Naive B cell (primary cell): ENCODE measurements around the gene PRKAG2. TPM values are rescaled to one million over a fixed set of nuclear protein-coding genes. Genes with fewer than 3 reads are reported as not detected.
A peak's percentile ranks its signal among the peaks of the same experiment; 100 is the strongest.

Experiments
- ATAC-seq, 2 donors: fragments of 150-1000 bp; cut with Tn5 transposase; 2 replicates each; pipeline ENCODE4 v1.10.0; 2021; ENCODE audit warnings: low read depth in 2 of 2, mild to moderate bottlenecking in 2 of 2, moderate library complexity in 2 of 2
- DNase-seq: peaks from one replicate; pipeline ENCODE4 v3.0.0; 2022
- H3K27ac Mint-ChIP-seq, 6 donors: one replicate each; pipeline ENCODE4 v1.8.0; 2020 to 2022; ENCODE audit warnings: mild to moderate bottlenecking in 6 of 6, mixed read lengths in 6 of 6, moderate library complexity in 5 of 6, inconsistent platforms in 2 of 6
- H3K27me3 Mint-ChIP-seq, 3 donors: one replicate each; pipeline ENCODE4 v1.8.0; 2021 to 2022; ENCODE audit warnings: mixed read lengths in 3 of 3, mild to moderate bottlenecking in 1 of 3
- H3K36me3 Mint-ChIP-seq, 2 donors: one replicate each; pipeline ENCODE4 v1.8.0; 2020 to 2022; ENCODE audit warnings: mixed read lengths in 2 of 2, inconsistent platforms in 1 of 2, mild to moderate bottlenecking in 1 of 2
- H3K4me1 Mint-ChIP-seq, 3 donors: one replicate each; pipeline ENCODE4 v1.8.0; 2020 to 2022; ENCODE audit warnings: mixed read lengths in 3 of 3, inconsistent platforms in 1 of 3, mild to moderate bottlenecking in 1 of 3, moderate library complexity in 1 of 3
- H3K4me3 Mint-ChIP-seq, 8 donors: one replicate each; pipeline ENCODE4 v1.8.0; 2020 to 2022; ENCODE audit warnings: mild to moderate bottlenecking in 8 of 8, mixed read lengths in 8 of 8, moderate library complexity in 8 of 8, inconsistent platforms in 2 of 8
- H3K9me3 Mint-ChIP-seq, 7 donors: one replicate each; pipeline ENCODE4 v1.8.0; 2020 to 2022; ENCODE audit warnings: mixed read lengths in 7 of 7, mild to moderate bottlenecking in 5 of 7, inconsistent platforms in 2 of 7, moderate library complexity in 1 of 7
- polyA plus RNA-seq, 6 donors: library from polyadenylated mRNA; unstranded; fragments of 300-500 nt; fragmentation: Illumina TruSeq; gene quantifications; one replicate each; pipeline ENCODE4 v1.2.3, GENCODE V29; 2021; ENCODE audit warnings: low read depth in 6 of 6

PRKAG2 gene
- polyA plus RNA-seq, 6 donors from 2014 or later, result 16.2 to 25.4 (median 20.0) TPM

DNA sequence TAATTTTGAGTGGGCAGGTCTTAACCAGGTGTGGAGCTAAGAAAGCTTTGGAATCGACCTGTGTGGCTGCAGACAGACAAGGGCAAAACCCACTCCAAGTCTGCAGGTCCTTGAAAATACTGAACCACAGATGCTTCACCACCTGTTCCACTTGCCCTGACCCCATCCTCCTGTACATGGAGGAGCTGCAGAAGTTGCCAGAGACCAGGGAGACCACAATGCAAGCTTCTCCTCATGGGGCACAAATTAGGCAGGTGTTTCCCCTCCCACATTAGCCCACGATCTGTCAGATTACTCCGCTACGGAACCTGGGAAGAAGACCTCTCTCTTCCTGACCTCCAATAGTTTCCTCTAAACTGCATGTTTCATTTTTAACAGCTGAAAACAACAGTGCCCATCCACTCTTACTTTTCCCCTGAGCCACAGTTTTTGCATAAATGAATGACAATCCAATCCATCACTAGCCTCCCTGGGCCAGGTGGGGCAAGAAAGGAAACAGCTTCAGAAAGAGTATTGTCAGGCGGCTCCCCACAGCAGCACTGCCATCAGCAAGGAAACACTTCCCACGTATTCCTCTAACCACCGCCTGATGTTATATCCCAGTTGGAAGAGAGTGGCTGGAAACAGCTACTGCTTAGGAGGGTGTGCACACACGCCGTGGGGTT is 141.6 kb downstream of the PRKAG2 start:
- Mint-ChIP-seq H3K4me3 (no peak overlapping the region), H3K36me3 (no peaks in the 10 kb centered on the region), H3K27me3 (no peaks in the 10 kb centered on the region), H3K9me3 (peaks cover 0 to 3% (median 0%) of the 10 kb centered on the region in 7 donors), H3K27ac (peak overlapping the region in 1 of 6 donors; percentile 91), H3K4me1 (peaks cover 19 to 26% (median 22%) of the 10 kb centered on the region in 3 donors)
- ATAC-seq, result no peak
- DNase-seq, result no peak

DNA sequence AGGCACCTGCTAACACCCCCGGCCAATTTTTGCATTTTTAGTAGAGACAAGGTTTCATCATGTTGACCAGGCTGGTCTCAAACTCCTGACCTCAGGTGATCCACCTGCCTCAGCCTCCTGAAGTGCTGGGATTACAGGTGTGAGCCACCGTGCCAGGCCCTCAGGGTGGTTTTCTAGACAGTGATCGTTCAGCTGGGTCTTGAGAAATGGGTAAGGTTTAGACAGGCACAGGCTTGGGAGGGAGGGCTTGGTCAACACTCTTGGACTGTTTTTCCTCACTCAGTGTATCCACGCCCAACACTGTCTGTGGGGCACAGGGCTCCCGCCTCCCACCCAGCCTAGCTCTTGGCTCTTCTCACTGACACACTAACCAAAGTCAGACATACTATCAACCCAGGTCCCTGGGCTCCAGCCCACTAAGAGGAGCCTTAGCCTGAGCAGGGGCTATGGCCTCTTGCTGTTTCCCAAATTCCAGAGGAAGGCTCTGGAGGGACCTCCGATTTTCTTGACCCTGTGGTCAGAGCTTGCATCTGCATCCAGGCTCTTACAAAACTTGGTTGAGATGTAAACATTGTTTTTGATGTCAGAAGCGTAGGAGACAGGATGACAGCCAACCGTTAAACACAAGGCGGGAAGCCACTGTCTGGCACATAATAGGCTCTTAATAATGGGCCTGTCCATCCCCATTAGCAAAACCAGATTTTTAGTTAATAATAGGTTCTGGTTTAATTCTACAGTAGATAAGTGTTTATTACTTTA is 143.9 kb downstream of the PRKAG2 start:
- no peaks in the 10 kb centered on the region for H3K27me3 Mint-ChIP-seq

DNA sequence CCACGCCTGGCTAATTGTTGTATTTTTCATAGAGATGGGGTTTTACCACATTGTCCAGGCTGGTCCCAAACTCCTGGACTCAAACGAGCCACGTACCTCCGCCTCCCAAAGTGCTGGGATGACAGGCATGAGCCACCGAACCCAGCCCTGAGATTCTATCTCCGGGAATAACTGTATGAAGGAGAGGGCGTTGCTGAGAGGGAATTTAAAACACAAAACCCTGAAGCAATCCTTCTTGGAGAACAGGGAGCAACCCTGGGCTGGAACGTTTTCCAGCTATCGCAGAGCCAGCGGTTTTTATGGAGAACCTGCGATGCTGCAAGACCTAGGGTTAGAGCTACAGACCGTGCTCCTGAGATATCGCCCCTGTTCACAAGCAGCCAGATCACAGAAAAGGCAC is 144.6 kb downstream of the PRKAG2 start:
- Mint-ChIP-seq H3K9me3 (no peaks in the 10 kb centered on the region), H3K4me1 (peaks cover 17 to 38% (median 29%) of the 10 kb centered on the region in 3 donors), H3K36me3 (peaks cover 0 to 5% of the 10 kb centered on the region in 2 donors), H3K27me3 (no peaks in the 10 kb centered on the region), H3K27ac (no peak overlapping the region), H3K4me3 (no peak overlapping the region)
- DNase-seq, result no peak
- no peak for ATAC-seq

More for the DNA sequence above, 143.9 kb downstream of the PRKAG2 start:
- Mint-ChIP-seq H3K9me3 (no peaks in the 10 kb centered on the region), H3K36me3 (peaks cover 0 to 5% of the 10 kb centered on the region in 2 donors), H3K4me3 (no peak overlapping the region), H3K27ac (no peak overlapping the region), H3K4me1 (peaks cover 20 to 35% (median 29%) of the 10 kb centered on the region in 3 donors)
- no peak for ATAC-seq
- DNase-seq, result no peak

DNA sequence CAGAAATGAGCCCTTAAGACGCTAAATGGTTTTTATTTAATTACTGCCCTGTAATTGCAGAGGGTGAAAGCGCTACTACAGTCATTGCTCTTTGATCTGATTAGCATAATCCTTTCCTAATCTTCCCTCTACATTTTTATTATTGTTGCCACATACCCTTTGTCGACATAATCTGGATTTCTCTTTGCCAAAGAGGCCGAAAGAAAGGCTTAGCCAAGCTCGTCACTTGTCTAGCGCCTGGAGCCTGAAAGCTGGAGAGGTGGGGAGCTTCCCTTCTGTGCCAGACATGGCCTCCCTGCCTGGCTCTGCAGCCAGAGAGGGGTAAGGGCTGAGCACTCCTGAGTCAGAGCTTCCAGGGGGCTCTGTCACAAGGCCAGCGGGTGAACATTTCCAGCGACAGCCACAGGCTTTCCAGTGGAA is 145.9 kb downstream of the PRKAG2 start:
- no peaks in the 10 kb centered on the region for H3K27me3 Mint-ChIP-seq
- no peak for ATAC-seq
- H3K9me3 Mint-ChIP-seq, result no peaks in the 10 kb centered on the region
- peak overlapping the region in 1 of 6 donors; percentile 53 for H3K27ac Mint-ChIP-seq
- peak overlapping the region in 2 of 8 donors; percentile 5 to 51 for H3K4me3 Mint-ChIP-seq
- peaks cover 0 to 5% of the 10 kb centered on the region in 2 donors for H3K36me3 Mint-ChIP-seq
- DNase-seq, result no peak
- peaks cover 23 to 40% (median 33%) of the 10 kb centered on the region in 3 donors for H3K4me1 Mint-ChIP-seq

DNA sequence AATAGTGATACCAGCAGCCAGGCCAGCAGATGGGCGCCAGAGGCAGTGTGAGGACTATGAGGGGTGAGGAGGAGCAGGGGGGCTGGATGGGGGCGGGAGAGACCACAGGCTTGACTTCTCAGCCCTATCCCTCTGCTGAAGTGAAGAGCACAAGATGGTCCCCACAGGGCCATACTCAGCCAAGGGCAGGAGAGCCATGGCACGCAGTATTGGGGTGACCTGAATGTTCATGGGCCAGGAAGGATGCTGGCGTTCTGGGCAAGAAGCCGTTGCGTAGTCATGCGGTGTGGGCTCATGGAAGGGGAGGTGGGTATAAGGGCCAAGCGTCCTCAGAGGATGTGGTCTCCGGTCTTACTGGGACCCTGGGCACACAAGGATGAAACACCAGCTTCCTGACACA is 146.3 kb downstream of the PRKAG2 start:
- Mint-ChIP-seq H3K27me3 (no peaks in the 10 kb centered on the region), H3K4me1 (peaks cover 28 to 40% (median 33%) of the 10 kb centered on the region in 3 donors), H3K4me3 (no peak overlapping the region), H3K27ac (peak overlapping the region in 1 of 6 donors; percentile 69), H3K9me3 (no peaks in the 10 kb centered on the region), H3K36me3 (peaks cover 0 to 5% of the 10 kb centered on the region in 2 donors)
- no peak for DNase-seq
- no peak for ATAC-seq

DNA sequence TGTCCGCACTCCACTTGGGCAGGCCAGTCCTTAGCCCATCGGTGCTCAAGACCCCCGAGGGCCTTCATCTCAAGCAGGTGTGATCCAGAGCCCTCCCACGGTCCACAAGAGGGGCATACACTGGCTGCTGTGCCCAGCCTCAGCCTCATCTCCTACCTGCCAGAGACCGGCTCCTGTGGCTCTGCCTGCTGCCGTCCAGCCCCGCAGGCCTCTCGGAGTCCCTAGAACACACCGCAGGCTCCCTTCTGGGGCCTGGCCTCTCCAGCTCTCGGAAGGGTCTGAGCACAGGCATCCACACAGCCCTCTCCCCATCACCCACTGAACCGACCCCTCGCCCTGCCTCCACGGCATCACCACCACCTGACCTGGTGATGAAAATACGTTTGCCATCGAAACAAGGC is 147.4 kb downstream of the PRKAG2 start:
- peaks cover 31 to 41% (median 38%) of the 10 kb centered on the region in 3 donors for H3K4me1 Mint-ChIP-seq
- H3K27ac Mint-ChIP-seq, result peak overlapping the region in 1 of 6 donors; percentile 44
- ATAC-seq (no peak), DNase-seq (no peak)
- H3K9me3 Mint-ChIP-seq, result no peaks in the 10 kb centered on the region
- H3K4me3 Mint-ChIP-seq, result no peak overlapping the region
- peaks cover 0 to 5% of the 10 kb centered on the region in 2 donors for H3K36me3 Mint-ChIP-seq
- H3K27me3 Mint-ChIP-seq, result no peaks in the 10 kb centered on the region

DNA sequence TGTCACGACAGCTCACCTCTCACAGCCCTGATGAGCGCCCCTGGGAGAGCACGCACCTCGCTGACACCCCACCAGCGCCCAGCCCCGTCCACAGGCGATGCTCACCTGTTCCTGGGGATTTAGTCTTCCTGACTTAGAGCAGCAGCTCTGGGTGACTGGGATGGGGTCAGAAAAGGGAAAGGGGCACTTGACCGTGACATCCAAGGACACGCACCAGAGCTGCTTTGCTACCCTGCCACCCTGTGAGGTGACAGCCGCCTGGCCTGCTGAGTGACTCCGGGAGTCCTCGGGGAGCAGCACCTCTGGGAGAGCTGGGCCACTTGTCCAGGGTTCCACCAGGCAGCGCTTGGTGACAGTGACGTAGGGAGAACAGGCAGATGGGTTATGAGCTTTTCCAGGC is 148.2 kb downstream of the PRKAG2 start:
- ATAC-seq, result no peak
- Mint-ChIP-seq H3K9me3 (no peaks in the 10 kb centered on the region), H3K27ac (peak overlapping the region in 2 of 6 donors; percentile 22 to 61)

DNA sequence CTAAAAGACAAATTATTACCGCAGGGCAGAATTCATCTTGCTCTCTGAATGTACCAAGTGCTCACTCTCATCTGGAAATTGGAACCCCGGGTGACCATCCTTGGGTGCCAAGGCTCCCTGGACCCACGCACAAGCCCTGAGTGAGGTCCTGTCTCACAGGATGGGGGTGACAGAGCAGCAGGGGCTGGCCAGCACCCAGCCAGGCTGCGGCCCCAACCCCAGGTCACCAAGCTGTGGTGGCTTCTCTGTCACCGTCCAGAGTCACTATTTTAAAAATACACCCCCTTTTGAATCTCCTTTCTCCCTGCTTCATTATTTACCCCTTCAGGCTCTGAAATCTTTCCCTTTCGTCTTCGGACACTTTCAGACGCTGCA is 148.6 kb downstream of the PRKAG2 start:
- Mint-ChIP-seq H3K4me3 (peak overlapping the region in 1 of 8 donors; percentile 22), H3K4me1 (peaks cover 32 to 36% (median 32%) of the 10 kb centered on the region in 3 donors), H3K27me3 (no peaks in the 10 kb centered on the region), H3K27ac (peak overlapping the region in 2 of 6 donors; percentile 15 to 61), H3K36me3 (peaks cover 0 to 5% of the 10 kb centered on the region in 2 donors), H3K9me3 (no peaks in the 10 kb centered on the region)
- DNase-seq, result no peak
- ATAC-seq, result no peak

More for the DNA sequence above, 148.2 kb downstream of the PRKAG2 start:
- no peak for DNase-seq
- H3K27me3 Mint-ChIP-seq, result no peaks in the 10 kb centered on the region
- peaks cover 31 to 36% (median 34%) of the 10 kb centered on the region in 3 donors for H3K4me1 Mint-ChIP-seq
- peak overlapping the region in 1 of 8 donors; percentile 22 for H3K4me3 Mint-ChIP-seq
- H3K36me3 Mint-ChIP-seq, result peaks cover 0 to 5% of the 10 kb centered on the region in 2 donors

DNA sequence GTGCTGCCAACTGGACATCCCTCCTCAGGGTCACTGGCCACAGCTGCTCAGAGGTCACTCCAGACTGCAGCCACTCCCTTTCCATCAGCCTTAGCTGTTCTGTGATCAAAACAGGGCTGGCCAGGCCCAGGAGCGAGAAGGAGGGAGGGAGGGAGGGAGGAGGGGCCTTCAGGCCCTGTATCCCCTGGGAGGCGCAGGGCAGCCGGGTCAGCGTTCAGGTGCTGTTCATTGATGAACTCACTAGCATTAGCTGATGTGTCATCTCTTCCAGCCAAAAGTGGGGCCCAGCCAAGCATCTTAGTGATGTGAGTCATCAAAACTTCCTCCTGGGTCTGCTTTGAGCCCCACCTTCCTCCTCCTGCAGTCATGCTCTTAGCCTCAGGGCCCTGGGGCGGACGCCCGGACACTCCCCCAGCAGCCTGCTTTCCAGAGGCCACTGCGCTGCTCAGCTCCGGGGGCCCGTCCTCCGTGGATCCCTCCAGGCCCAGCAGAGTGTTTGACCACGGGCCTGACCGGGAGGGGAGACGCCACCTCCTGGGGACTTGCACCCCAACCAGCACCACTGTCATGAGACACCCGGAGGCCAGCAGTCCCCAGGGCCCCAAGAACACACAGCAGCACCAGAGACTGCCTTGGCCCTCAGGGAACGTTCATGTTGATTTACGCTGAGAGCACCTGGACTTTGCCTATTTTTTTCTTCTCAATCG is 149.2 kb downstream of the PRKAG2 start:
- peak in 1 of 2 donors; percentile 27 for ATAC-seq
- Mint-ChIP-seq H3K27ac (peak overlapping the region in 1 of 6 donors; percentile 36), H3K4me1 (peaks cover 35 to 36% (median 36%) of the 10 kb centered on the region in 3 donors)

DNA sequence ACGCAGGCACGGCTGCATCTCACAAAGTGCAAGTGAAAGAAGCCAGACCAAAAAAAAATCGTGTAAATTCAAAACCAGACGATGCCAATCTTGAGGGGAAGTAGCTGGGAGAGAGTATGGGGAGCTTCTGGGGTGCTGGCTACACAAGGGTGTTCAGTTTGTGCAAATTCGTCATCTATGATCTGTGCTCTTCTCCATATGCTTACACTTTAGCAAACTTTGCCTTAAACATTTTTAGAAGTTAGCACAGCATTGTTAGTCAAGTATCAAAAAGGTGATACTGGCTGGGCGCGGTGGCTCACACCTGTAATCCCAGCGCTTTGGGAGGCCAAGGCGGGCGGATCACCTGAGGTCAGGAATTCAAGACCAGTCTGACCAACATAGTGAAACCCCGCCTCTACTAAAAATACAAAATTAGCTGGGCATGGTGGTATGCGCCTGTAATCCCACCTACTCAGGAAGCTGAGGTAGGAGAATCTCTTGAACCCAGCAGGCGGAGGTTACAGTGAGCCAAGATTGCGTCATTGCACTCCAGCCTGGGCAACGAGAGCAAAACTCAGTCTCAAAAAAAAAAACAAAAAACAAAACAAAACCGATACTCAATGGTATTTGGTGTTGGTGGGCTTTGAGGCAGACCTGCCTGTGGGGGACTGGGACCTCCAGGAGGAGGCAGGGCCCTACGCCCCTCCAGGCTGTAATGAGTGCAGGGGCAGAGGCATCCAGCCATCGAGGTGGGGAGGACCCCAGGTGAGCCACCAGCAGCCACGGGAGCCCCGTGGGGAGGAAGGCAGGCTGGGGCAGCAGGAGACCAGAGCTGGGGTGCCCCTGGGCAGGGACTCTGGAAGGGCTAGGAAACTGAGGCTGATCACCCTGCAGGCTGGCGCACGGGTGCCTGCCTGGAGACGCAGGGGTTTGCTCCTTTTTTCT is 150.0 kb downstream of the PRKAG2 start:
- no peak for ATAC-seq
- Mint-ChIP-seq H3K27ac (peak overlapping the region in 3 of 6 donors; percentile 76 to 96 (median 84)), H3K4me3 (peak overlapping the region in 2 of 8 donors; percentile 0 to 42)

More for the DNA sequence above, 149.2 kb downstream of the PRKAG2 start:
- H3K36me3 Mint-ChIP-seq, result peaks cover 0 to 5% of the 10 kb centered on the region in 2 donors
- H3K4me3 Mint-ChIP-seq, result no peak overlapping the region
- no peaks in the 10 kb centered on the region for H3K9me3 Mint-ChIP-seq
- DNase-seq, result no peak
- no peaks in the 10 kb centered on the region for H3K27me3 Mint-ChIP-seq

DNA sequence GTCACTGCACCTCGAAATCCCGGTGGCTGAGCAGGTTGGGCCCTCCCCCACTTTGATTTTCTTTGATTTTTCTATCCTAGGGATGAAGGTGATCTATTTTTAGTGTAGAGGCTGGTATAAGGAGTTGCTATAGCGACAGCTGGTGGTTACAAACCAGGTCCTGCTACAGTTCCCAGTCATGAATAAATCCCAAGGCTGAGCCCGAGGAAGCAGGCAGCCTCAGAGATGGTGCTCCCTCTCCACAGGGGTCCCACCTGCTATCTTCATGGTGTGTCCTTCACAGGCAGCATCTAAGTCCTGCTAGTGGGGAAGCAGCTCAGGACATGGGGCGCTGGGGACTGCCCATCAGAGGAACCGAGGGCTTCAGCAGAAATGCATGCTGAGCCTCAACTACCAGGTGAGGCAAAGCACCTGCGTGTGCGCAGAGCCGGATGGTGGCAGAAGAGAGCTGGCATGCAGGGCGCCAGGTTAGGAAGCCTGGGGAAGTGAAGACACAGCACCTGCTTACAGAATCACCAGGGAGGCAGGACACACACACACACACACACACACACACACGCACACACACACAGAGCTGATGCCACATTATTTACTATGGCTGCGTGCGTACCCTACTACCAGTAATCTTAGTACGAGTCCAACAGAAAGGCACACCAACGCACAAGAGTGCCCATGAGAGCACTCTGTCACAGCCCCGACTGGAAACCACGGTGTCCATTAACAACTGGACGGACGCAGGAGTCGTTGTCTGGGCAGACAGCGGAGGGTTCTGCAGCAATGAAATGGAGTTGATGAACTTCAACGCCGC is 150.9 kb downstream of the PRKAG2 start:
- H3K27me3 Mint-ChIP-seq, result no peaks in the 10 kb centered on the region
- H3K36me3 Mint-ChIP-seq, result peaks cover 0 to 5% of the 10 kb centered on the region in 2 donors
- no peaks in the 10 kb centered on the region for H3K9me3 Mint-ChIP-seq
- peak overlapping the region in 4 of 8 donors; percentile 1 to 69 (median 60) for H3K4me3 Mint-ChIP-seq
- ATAC-seq, result no peak
- H3K4me1 Mint-ChIP-seq, result peaks cover 32 to 40% (median 39%) of the 10 kb centered on the region in 3 donors
- H3K27ac Mint-ChIP-seq, result peak overlapping the region in 3 of 6 donors; percentile 76 to 96 (median 84)
- DNase-seq, result no peak

More for the DNA sequence above, 150.0 kb downstream of the PRKAG2 start:
- H3K4me1 Mint-ChIP-seq, result peaks cover 32 to 39% (median 36%) of the 10 kb centered on the region in 3 donors
- peaks cover 0 to 5% of the 10 kb centered on the region in 2 donors for H3K36me3 Mint-ChIP-seq
- H3K9me3 Mint-ChIP-seq, result no peaks in the 10 kb centered on the region
- no peak for DNase-seq
- no peaks in the 10 kb centered on the region for H3K27me3 Mint-ChIP-seq
